K562 (cell line): ENCODE results near the gene BARX2.

Experiments used
- TCF7L2 ChIP-seq: fragments of 150-350 bp; IDR thresholded peaks from 2 replicates; pipeline ENCODE4 v1.6.1; 2016; ENCODE audit warnings: low read depth, mild to moderate bottlenecking, low read length, moderate library complexity
- TF ChIP-seq, protein P1 (sequence below), 3 experiments: IDR thresholded peaks in 2 of 3; conservative IDR thresholded peaks in 1 of 3; 2 replicates each; pipeline ENCODE4 v1.5.1; 2011 to 2012; ENCODE audit warnings: low read length in 3 of 3, mild to moderate bottlenecking in 3 of 3, control low read depth in 2 of 3, improper control_type of control experiment in 1 of 3, inconsistent platforms in 1 of 3, low read depth in 1 of 3, mixed read lengths in 1 of 3, moderate library complexity in 1 of 3; ENCODE audit not compliant: insufficient read depth in 2 of 3

DNA sequence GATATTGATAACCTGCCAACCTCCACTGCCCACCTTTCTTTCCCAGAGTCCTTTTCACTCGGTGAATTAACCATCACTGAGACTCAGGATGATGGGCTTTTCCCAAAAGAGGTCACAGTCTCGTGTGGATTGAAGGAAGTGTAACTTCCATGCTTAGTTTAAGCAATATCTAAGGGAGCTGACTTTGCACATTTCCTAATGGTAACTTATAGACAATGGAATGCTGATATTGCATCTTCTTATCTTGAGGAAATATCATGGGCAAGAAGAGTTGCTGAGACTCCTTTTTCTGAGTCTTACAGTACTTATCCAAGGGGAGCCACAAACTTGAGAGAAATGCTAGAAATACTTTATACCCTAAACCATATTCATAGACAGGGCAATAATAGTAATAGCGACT lies 8.8 kb downstream of the BARX2 start:
- TF ChIP-seq, protein P1, sequence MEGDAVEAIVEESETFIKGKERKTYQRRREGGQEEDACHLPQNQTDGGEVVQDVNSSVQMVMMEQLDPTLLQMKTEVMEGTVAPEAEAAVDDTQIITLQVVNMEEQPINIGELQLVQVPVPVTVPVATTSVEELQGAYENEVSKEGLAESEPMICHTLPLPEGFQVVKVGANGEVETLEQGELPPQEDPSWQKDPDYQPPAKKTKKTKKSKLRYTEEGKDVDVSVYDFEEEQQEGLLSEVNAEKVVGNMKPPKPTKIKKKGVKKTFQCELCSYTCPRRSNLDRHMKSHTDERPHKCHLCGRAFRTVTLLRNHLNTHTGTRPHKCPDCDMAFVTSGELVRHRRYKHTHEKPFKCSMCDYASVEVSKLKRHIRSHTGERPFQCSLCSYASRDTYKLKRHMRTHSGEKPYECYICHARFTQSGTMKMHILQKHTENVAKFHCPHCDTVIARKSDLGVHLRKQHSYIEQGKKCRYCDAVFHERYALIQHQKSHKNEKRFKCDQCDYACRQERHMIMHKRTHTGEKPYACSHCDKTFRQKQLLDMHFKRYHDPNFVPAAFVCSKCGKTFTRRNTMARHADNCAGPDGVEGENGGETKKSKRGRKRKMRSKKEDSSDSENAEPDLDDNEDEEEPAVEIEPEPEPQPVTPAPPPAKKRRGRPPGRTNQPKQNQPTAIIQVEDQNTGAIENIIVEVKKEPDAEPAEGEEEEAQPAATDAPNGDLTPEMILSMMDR (IDR thresholded peaks at IDR 0.05 in 2 of 3, conservative IDR thresholded peaks at IDR 0.05 in 1 of 3; ENCODE audit: insufficient read depth in 2 of 3, low read depth in 1 of 3, low read length in 3 of 3) = no peak
- no peak for TF ChIP-seq TCF7L2
